Right atrium auricular region (tissue), 2 donors: ENCODE data around the gene ATXN7. TPM values are rescaled to one million over a fixed set of nuclear protein-coding genes. Genes with fewer than 3 reads are reported as not detected.

Experiments used
- DNase-seq: peaks from one replicate; pipeline ENCODE4 v3.0.0-alpha.2; 2019; ENCODE audit warnings: low spot score
- H3K27ac ChIP-seq, 2 donors: fragments of 200-600 bp; sonication (generic); 1 replicate in 1 of 2; 2 replicates in 1 of 2; pipeline ENCODE4 v1.5.1; 2016 to 2019
- H3K27me3 ChIP-seq, 2 donors: fragments of 200-600 bp; sonication (generic); one replicate each; pipeline versions ENCODE4 v1.5.1 to v1.6.0; 2017 to 2019
- H3K36me3 ChIP-seq: fragments of 200-600 bp; sonication (generic); one replicate; pipeline ENCODE4 v1.5.1; 2016
- H3K4me1 ChIP-seq, 2 donors: fragments of 200-600 bp; sonication (generic); one replicate each; pipeline versions ENCODE4 v1.5.1 to v1.6.0; 2017 to 2019
- H3K4me3 ChIP-seq, 2 donors: fragments of 200-600 bp; sonication (generic); 1 replicate in 1 of 2; 2 replicates in 1 of 2; pipeline ENCODE4 v1.5.1; 2017 to 2019; ENCODE audit warnings: mild to moderate bottlenecking in 1 of 2, moderate library complexity in 1 of 2
- H3K9me3 ChIP-seq, 2 donors: fragments of 200-600 bp; sonication (generic); one replicate each; pipeline ENCODE4 v1.5.1; 2019
- total RNA-seq, 2 donors: library from RNA; depleted of rRNA; stranded (reverse); fragments of >200 nt; gene quantifications; one replicate each; pipeline ENCODE4 v1.1.0, GENCODE V29; 2016
- TF ChIP-seq, protein P1 (sequence below), 2 donors: fragments of 200-600 bp; sonication (generic); IDR thresholded peaks; one replicate each; pipeline ENCODE4 v1.5.1; 2019; ENCODE audit warnings: antibody characterized with exemption in 2 of 2

ATXN7 gene
- total RNA-seq, 2 donors from 2014 or later, result 13.9 to 15.5 TPM

DNA sequence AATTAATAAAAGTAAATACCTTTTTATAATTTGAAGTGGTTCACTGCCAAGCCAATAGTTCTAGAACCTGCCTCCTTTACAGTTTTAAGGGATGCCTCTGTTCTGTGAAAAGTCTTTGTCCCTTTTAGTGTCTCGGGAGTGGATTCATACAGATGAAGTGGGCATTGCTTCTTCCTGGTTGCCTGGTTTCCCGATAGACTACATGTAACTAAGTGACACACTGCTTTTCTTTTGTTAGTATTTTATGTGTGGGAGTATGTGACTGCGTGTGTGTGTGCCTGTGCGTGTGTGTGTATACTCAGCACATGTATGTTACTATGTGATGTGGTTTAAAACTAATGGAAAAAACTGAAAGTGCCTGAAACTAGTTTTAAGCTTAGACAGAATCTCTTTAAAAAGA lies 138.6 kb downstream of the ATXN7 start:
- TF ChIP-seq, protein P1, sequence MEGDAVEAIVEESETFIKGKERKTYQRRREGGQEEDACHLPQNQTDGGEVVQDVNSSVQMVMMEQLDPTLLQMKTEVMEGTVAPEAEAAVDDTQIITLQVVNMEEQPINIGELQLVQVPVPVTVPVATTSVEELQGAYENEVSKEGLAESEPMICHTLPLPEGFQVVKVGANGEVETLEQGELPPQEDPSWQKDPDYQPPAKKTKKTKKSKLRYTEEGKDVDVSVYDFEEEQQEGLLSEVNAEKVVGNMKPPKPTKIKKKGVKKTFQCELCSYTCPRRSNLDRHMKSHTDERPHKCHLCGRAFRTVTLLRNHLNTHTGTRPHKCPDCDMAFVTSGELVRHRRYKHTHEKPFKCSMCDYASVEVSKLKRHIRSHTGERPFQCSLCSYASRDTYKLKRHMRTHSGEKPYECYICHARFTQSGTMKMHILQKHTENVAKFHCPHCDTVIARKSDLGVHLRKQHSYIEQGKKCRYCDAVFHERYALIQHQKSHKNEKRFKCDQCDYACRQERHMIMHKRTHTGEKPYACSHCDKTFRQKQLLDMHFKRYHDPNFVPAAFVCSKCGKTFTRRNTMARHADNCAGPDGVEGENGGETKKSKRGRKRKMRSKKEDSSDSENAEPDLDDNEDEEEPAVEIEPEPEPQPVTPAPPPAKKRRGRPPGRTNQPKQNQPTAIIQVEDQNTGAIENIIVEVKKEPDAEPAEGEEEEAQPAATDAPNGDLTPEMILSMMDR (IDR thresholded peaks at IDR 0.05), result no peak
- no peak overlapping the region for H3K4me3 ChIP-seq
- no peaks in the 10 kb centered on the region for H3K27me3 ChIP-seq
- H3K36me3 ChIP-seq, result peaks cover 37% of the 10 kb centered on the region
- no peak overlapping the region for H3K27ac ChIP-seq
- H3K9me3 ChIP-seq, result no peaks in the 10 kb centered on the region
- H3K4me1 ChIP-seq, result peaks cover 0 to 14% of the 10 kb centered on the region in 2 donors
- DNase-seq, result no peak

DNA sequence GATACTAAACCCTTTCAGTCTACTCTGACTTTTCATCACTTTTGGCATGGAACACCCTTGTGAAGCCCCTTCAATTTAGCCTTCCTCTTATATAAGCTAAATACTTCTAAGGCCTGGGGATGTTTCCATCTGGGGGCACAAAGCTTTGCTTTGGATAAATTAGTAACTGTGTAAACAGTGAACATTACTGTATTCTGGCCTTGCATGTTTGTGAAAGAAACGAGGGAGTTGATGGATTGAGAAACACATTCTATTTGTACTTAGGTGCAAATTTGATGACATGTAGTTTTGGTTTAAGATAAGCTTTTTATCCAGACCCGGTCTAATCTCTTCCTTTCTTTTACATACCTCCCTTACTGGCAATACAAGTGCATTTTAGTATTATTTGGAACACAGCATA lies 139.9 kb downstream of the ATXN7 start:
- H3K27me3 ChIP-seq, result no peaks in the 10 kb centered on the region
- peaks cover 45% of the 10 kb centered on the region for H3K36me3 ChIP-seq
- H3K9me3 ChIP-seq, result no peaks in the 10 kb centered on the region
- TF ChIP-seq, protein P1 (IDR thresholded peaks at IDR 0.05), result no peak
- no peak overlapping the region for H3K27ac ChIP-seq
- DNase-seq, result no peak
- H3K4me3 ChIP-seq, result no peak overlapping the region
- H3K4me1 ChIP-seq, result peaks cover 0 to 15% of the 10 kb centered on the region in 2 donors

DNA sequence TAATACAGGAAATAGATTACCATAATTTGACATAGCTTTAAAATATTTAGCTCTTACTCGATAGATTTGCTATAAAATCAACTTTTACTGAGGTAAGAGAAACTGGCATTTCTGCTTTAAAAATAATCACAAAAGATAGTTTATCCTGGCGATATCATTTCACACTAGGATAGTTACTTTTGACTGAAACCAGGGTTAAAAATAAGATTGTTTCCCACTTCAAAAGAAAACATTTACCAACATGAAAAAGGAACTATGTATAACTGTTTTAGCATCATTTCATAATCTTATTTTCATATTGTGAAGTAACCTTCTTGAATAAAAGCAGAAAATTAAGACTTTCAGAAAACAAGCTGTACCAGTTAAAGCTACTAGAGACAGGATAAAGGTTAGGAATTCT lies 144.3 kb downstream of the ATXN7 start:
- H3K4me3 ChIP-seq, result no peak overlapping the region
- H3K4me1 ChIP-seq, result peaks cover 0 to 11% of the 10 kb centered on the region in 2 donors
- peaks cover 82% of the 10 kb centered on the region for H3K36me3 ChIP-seq
- TF ChIP-seq, protein P1 (IDR thresholded peaks at IDR 0.05), result no peak
- no peaks in the 10 kb centered on the region for H3K27me3 ChIP-seq
- DNase-seq, result no peak
- no peaks in the 10 kb centered on the region for H3K9me3 ChIP-seq
- H3K27ac ChIP-seq, result no peak overlapping the region

DNA sequence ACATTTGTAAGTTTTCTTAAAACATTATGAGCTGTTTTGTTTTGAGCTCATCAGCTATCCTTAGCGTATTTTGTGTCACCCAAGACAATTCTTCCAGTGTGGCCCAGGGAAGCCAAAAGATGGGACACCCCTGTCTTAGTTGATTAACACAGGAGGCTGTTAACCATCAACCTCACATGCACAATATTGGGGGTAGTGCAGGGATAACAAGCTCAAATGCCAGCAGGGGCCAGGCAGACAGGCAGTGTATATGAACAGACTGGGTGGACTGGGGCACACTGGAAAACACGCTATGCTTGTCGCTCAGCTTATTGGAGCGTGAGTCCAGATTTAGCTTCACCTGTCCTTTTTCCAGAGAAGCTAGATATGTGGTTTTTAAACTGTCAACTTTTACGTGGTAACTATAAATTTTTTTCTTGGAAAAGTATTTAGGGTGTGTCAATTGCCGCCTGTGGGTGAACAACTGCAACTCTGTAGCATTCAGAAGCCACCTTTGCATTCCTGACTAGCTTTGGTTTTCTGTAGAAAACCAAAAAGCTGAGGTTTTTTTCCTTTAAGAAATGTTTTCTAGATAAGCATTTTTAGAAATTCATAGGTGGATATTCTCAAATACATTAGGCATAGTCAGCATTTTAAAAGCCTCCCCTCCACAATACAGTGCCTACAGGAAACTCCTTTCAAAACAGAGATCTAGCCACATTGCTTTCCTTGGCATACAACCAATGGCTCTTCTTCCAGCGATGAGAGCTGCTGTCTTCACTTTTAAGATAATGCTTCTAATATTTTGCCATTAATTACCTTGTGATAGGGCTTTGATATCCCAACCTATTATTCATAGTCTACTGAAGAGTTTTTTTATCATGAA lies 145.1 kb downstream of the ATXN7 start:
- DNase-seq, result no peak
- peaks cover 0 to 11% of the 10 kb centered on the region in 2 donors for H3K4me1 ChIP-seq
- TF ChIP-seq, protein P1 (IDR thresholded peaks at IDR 0.05), result no peak
- H3K4me3 ChIP-seq, result no peak overlapping the region
- H3K27ac ChIP-seq, result no peak overlapping the region
- peaks cover 88% of the 10 kb centered on the region for H3K36me3 ChIP-seq
- H3K27me3 ChIP-seq, result no peaks in the 10 kb centered on the region
- no peaks in the 10 kb centered on the region for H3K9me3 ChIP-seq

DNA sequence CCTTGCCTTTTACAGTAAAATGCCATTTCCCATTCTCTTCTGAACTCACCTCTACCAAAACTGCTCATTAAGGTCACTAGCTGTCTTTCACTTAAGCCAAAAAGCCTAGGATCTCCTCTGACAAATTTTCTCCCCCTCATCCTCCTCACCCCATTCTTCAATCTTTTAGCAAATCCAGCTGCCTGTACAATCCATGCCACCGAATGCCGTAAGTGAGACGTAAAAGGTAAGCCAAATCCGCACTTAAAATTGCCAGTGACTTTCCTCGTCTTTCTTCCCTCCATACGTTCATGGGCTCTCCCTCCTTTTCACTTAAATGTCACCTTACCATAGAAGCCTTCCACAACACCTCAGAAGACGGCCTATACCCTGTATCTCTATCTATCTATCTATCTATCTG lies 145.9 kb downstream of the ATXN7 start:
- Histone ChIP-seq H3K9me3 (no peaks in the 10 kb centered on the region), H3K27me3 (no peaks in the 10 kb centered on the region), H3K27ac (no peak overlapping the region), H3K4me1 (peaks cover 0 to 11% of the 10 kb centered on the region in 2 donors), H3K4me3 (no peak overlapping the region), H3K36me3 (peaks cover 92% of the 10 kb centered on the region)
- DNase-seq, result no peak
- TF ChIP-seq, protein P1 (IDR thresholded peaks at IDR 0.05), result no peak
